Motor neuron (in vitro differentiated cells): ENCODE measurements around the gene TRIO. TPM values are rescaled to one million over a fixed set of nuclear protein-coding genes. Genes with fewer than 3 reads are reported as not detected.

Source experiments
- ATAC-seq, 8 experiments: fragments of 200-7000 bp; cut with Tn5 transposase; replicated peaks in 6 of 8; 2 replicates each; pipeline ENCODE4 v1.8.0; 2021; ENCODE audit warnings: mild to moderate bottlenecking in 8 of 8, moderate library complexity in 8 of 8
- H3K27ac ChIP-seq, 2 donors: fragments of 250-450 bp; sonication (Bioruptor Pico); 2 replicates each; pipeline ENCODE4 v1.9.0; 2021; ENCODE audit warnings: antibody characterized with exemption in 2 of 2, mild to moderate bottlenecking in 2 of 2, moderate library complexity in 1 of 2
- H3K4me1 ChIP-seq, 2 donors: fragments of 250-450 bp; sonication (Bioruptor Pico); replicated peaks in 1 of 2; 2 replicates each; pipeline ENCODE4 v1.6.1; 2021; ENCODE audit warnings: antibody characterized with exemption in 2 of 2, mild to moderate bottlenecking in 2 of 2, moderate library complexity in 1 of 2
- H3K4me3 ChIP-seq, 5 donors: fragments of 250-450 bp; sonication (Bioruptor Pico); 2 replicates each; pipeline ENCODE4 v1.9.0; 2021; ENCODE audit warnings: antibody characterized with exemption in 5 of 5, mild to moderate bottlenecking in 5 of 5, moderate library complexity in 4 of 5
- WGBS, 10 experiments: fragments of 450-650 bp; shearing (Covaris generic); methylation state at CpG; one replicate each; pipeline ENCODE4 v1.0.0; 2022; 5-methylcytosine and 5-hydroxymethylcytosine counted together
- in situ Hi-C, 9 experiments: fragments of 400-800 bp; cut with MboI; loops; one replicate each; pipeline ENCODE4 v1.15.0; 2021; ENCODE audit warnings: low sequenced_read_pairs in 9 of 9, low pct_unique_long_range_greater_than_20kb in 2 of 9; ENCODE audit not compliant: unreplicated experiment in 9 of 9
- total RNA-seq, 8 experiments: library from RNA; unstranded; fragments of 300-600 nt; gene quantifications; 2 replicates each; pipeline versions ENCODE4 v1.2.3 to v1.2.4, GENCODE V29; 2022

The TRIO gene
- total RNA-seq, 8 experiments from 2014 or later, result 39.7 to 162 (median 92.9) TPM

- in situ Hi-C loops, result no loop called here
- no peak overlapping the region for H3K4me3 ChIP-seq
- H3K27ac ChIP-seq, result no peak overlapping the region
- ATAC-seq, result no peak
- WGBS, 10 experiments, result 40 to 100% (median 94%) methylated on average over 1 to 4 of the region's 4 CpGs
- H3K4me1 ChIP-seq, result no peaks in the 10 kb centered on the region
Observed at GRCh38 chr5:14476786-14477435, 333.8 kb downstream of the TRIO start.

- H3K4me1 ChIP-seq, result no peaks in the 10 kb centered on the region
- H3K27ac ChIP-seq, result no peak overlapping the region
- WGBS, 10 experiments, result 85 to 100% (median 87%) methylated on average over 3 of the region's 3 CpGs; no CpG with 5 or more reads in 5 of the 10 experiments
- no peak overlapping the region for H3K4me3 ChIP-seq
- no peak for ATAC-seq
- in situ Hi-C loops, result no loop called here
Observed at GRCh38 chr5:14479143-14479696, 336.1 kb downstream of the TRIO start.

- ATAC-seq, result no peak
- 93 to 100% (median 96%) methylated on average over 1 to 8 of the region's 8 CpGs; no CpG with 5 or more reads in 1 of the 10 experiments for WGBS, 10 experiments
- H3K27ac ChIP-seq, result no peak overlapping the region
- H3K4me3 ChIP-seq, result no peak overlapping the region
- H3K4me1 ChIP-seq, result no peaks in the 10 kb centered on the region
- in situ Hi-C loops, result no loop called here
Observed at GRCh38 chr5:14481349-14481748, 338.2 kb downstream of the TRIO start.

GRCh38 chr5:14482085-14482484 is 338.9 kb downstream of the TRIO start:
- Histone ChIP-seq H3K4me1 (no peaks in the 10 kb centered on the region), H3K4me3 (no peak overlapping the region), H3K27ac (no peak overlapping the region)
- in situ Hi-C loops, result no loop called here
- 87 to 100% (median 98%) methylated on average over 1 to 5 of the region's 5 CpGs for WGBS, 10 experiments
- ATAC-seq, result no peak

GRCh38 chr5:14483504-14484157 is 340.5 kb downstream of the TRIO start:
- ATAC-seq, result no peak
- 100% methylated on average over 2 to 4 of the region's 16 CpGs; no CpG with 5 or more reads in 7 of the 10 experiments for WGBS, 10 experiments
- in situ Hi-C loops, result no loop called here
- Histone ChIP-seq H3K4me3 (no peak overlapping the region), H3K27ac (no peak overlapping the region), H3K4me1 (no peaks in the 10 kb centered on the region)

- Histone ChIP-seq H3K27ac (no peak overlapping the region), H3K4me3 (no peak overlapping the region)
- in situ Hi-C loops, result no loop called here
Observed at GRCh38 chr5:14486486-14486885, 343.3 kb downstream of the TRIO start.

GRCh38 chr5:14486996-14487896 is 344.1 kb downstream of the TRIO start:
- no peak overlapping the region for H3K4me3 ChIP-seq
- WGBS, 10 experiments, result 94 to 100% (median 95%) methylated on average over 2 to 7 of the region's 62 CpGs; no CpG with 5 or more reads in 7 of the 10 experiments
- H3K27ac ChIP-seq, result no peak overlapping the region
- no peaks in the 10 kb centered on the region for H3K4me1 ChIP-seq
- in situ Hi-C loops, result no loop called here
- no peak for ATAC-seq

More at GRCh38 chr5:14486486-14486885, 343.3 kb downstream of the TRIO start:
- WGBS, 10 experiments, result 77 to 100% (median 91%) methylated on average over 1 to 4 of the region's 5 CpGs; no CpG with 5 or more reads in 4 of the 10 experiments
- no peaks in the 10 kb centered on the region for H3K4me1 ChIP-seq
- no peak for ATAC-seq

- no peak for ATAC-seq
- Histone ChIP-seq H3K4me1 (no peaks in the 10 kb centered on the region), H3K4me3 (no peak overlapping the region), H3K27ac (no peak overlapping the region)
- in situ Hi-C loops, result no loop called here
- 82 to 100% (median 98%) methylated on average over 3 to 18 of the region's 60 CpGs; no CpG with 5 or more reads in 2 of the 10 experiments for WGBS, 10 experiments
Observed at GRCh38 chr5:14487897-14488570, 344.9 kb downstream of the TRIO start.

GRCh38 chr5:14488709-14489108 is 345.6 kb downstream of the TRIO start:
- no peak overlapping the region for H3K4me3 ChIP-seq

GRCh38 chr5:14489643-14490042 is 346.5 kb downstream of the TRIO start:
- no peak overlapping the region for H3K27ac ChIP-seq
- WGBS, 10 experiments, result 80 to 100% (median 100%) methylated on average over 1 to 4 of the region's 5 CpGs; no CpG with 5 or more reads in 4 of the 10 experiments
- no peaks in the 10 kb centered on the region for H3K4me1 ChIP-seq
- H3K4me3 ChIP-seq, result no peak overlapping the region
- in situ Hi-C loops, result no loop called here
- ATAC-seq, result no peak

More at GRCh38 chr5:14488709-14489108, 345.6 kb downstream of the TRIO start:
- WGBS, 10 experiments, result 79 to 100% (median 94%) methylated on average over 2 to 7 of the region's 11 CpGs; no CpG with 5 or more reads in 1 of the 10 experiments
- Histone ChIP-seq H3K4me1 (no peaks in the 10 kb centered on the region), H3K27ac (no peak overlapping the region)
- no peak for ATAC-seq
- in situ Hi-C loops, result no loop called here

GRCh38 chr5:14490309-14490711 is 347.2 kb downstream of the TRIO start:
- in situ Hi-C loops, result no loop called here
- WGBS, 10 experiments, result 70 to 100% (median 100%) methylated on average over 1 to 2 of the region's 2 CpGs; no CpG with 5 or more reads in 5 of the 10 experiments
- H3K4me3 ChIP-seq, result no peak overlapping the region
- no peaks in the 10 kb centered on the region for H3K4me1 ChIP-seq
- ATAC-seq, result peak in 1 of 8 experiments; percentile 22
- H3K27ac ChIP-seq, result no peak overlapping the region
